ENCODE measurements around the gene ZNF350.
"Not testable (repeated sequence)": the region's sequence is repeated elsewhere in the genome, so short reads cannot be mapped to it uniquely, and the experiment has no call there.

Gene ZNF350

GRCh38 chr19:51986309-51987291, at the start of gene ZNF350:
TSS of gene ZNF350 (minus strand) at chr19:51986840. CDS start at chr19:51974360, 12,480 bp downstream.
- peak; percentile 92 for DNase-seq (ENCODE audit: low spot score)

DNA sequence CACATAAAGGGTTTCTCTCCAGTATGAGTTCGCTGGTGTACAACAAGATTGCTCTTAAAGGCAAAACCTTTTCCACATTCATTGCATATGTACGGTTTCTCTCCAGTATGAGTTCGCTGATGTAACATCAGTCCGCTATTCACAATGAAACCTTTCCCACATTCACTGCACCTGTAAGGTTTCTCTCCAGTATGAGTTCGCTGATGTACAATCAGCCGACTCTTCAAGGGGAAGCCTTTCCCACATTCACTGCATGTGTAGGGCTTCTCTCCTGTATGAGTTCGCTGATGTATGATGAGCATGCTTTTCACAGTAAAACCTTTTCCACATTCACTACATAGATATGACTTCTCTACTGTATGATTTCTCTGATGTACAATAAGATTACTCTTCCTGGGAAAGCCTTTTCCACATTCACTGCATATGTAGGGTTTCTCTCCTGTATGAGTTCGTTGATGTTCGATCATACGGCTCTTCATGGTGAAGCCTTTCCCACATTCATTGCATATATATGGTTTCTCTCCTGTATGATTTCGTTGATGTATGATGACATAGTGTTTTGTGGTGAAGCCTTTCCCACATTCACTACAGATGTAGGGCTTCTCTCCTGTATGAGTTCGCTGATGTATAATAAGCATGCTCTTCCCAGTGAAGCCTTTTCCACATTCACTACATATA, 47.5 kb upstream of the ZNF350 start:
- no peak for DNase-seq (ENCODE audit: low spot score)

GRCh38 chr19:52028780-52029123, 42.1 kb upstream of the ZNF350 start:
- DNase-seq (ENCODE audit: low spot score): no peak

GRCh38 chr19:52028027-52028779, 41.6 kb upstream of the ZNF350 start, which contains the start of gene ZNF614:
TSS of gene ZNF614 (minus strand) at chr19:52028379. CDS start at chr19:52025745, 2,634 bp downstream.
- peak; percentile 96 for DNase-seq (ENCODE audit: low spot score)

DNA sequence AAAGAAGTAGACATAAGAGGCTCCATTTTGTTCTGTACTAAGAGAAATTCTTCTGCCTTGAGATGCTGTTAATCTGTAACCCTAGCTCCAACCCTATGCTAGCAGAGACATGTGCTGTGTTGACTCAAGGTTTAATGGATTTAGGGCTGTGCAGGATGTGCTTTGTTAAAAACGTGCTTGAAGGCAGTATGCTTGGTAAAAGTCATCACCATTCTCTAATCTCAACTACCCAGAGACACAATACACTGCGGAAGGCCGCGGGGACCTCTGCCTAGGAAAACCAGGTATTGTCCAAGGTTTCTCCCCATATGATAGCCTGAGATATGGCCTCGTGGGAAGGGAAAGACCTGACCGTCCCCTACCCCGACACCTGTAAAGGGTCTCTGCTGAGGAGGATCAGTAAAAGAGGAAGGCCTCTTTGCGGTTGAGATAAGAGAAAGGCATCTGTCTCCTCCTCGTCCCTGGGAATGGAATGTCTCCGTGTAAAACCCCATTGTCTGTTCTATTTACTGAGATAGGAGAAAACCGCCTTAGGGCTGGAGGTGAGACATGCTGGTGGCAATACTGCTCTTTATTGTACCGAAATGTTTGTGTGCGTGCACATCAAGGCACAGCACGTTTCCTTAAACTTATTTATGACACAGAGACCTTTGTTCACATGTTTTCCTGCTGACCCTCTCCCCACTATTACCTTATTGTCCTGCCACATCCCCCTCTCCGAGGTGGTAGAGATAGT, 39.8 kb upstream of the ZNF350 start:
- DNase-seq (ENCODE audit: low spot score): not testable (repeated sequence)

DNA sequence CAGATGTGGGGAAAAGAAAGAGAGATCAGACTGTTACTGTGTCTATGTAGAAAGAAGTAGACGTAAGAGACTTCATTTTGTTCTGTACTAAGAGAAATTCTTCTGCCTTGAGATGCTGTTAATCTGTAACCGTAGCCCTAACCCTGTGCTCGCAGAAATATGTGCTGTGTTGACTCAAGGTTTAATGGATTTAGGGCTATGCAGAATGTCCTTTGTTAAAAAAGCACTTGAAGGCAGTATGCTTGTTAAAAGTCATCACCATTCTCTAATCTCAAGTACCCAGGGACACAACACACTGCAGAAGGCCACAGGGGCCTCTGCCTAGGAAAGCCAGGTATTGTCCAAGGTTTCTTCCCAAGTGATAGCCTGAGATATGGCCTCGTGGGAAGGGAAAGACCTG, 37.8 kb upstream of the ZNF350 start:
- not testable (repeated sequence) for DNase-seq (ENCODE audit: low spot score)

GRCh38 chr19:52022193-52022592, 35.6 kb upstream of the ZNF350 start:
- DNase-seq (ENCODE audit: low spot score): no peak

DNA sequence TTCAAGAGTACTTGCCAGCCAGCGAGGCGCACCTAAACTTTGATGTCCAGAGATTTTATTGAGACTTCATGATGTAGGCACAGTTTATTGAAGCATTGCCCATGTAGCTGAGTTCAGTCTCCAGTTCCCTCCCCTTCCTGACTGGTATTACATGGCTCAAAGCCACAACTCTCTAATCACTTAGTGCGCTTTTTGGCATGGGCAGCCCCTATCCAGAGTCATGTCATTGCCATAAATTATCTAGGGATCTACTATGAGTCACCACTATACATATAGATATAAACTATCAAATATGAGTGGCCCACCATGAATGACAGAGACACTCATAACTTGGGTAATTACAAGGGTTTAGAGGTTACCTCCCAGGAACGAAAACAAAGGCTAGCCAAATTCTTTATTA, 33.9 kb upstream of the ZNF350 start:
- DNase-seq (ENCODE audit: low spot score): no peak

GRCh38 chr19:52010674-52011073, 24.0 kb upstream of the ZNF350 start:
- DNase-seq (ENCODE audit: low spot score): no peak

DNA sequence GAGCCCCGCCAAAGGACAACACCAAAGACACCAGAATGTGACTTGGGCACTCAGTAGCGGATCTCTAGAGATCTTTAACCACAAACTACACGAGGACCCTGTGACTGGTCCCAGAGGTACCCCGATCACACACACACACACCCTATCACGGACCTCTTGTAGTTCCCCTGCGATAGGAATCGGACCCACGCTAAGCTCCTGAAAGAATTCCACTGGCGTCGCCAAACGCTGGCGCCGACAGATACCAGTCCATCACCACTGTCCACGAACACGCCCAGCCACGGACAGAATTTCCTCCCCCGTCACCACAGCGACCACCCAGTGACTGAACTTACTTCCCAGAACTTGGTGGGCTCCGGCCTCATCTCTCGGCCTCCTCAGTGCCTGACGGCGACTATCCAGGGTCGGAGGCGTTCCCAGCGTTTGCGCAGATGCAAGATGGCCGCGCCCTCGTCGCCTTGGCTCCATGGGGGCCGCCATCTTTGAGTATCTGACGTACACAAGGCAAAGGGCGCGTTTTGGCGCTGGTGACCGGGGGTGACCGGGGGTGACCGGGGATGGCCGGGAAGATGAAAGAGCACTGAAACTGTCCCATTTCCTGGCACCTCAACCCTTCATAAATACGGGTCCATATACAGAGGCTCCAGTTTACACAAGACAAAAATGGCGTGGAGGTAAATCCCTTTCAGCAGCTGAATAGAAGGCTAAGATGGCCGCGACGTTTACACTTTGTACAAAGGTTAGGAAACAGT, 21.3 kb upstream of the ZNF350 start, which contains the start of gene ZNF615:
ZNF615 (minus strand) TSS at position 406 of the 752 bp plus-strand sequence. CDS start 4,500 bp downstream, outside the sequence.
- DNase-seq (ENCODE audit: low spot score): peak; percentile 94

DNA sequence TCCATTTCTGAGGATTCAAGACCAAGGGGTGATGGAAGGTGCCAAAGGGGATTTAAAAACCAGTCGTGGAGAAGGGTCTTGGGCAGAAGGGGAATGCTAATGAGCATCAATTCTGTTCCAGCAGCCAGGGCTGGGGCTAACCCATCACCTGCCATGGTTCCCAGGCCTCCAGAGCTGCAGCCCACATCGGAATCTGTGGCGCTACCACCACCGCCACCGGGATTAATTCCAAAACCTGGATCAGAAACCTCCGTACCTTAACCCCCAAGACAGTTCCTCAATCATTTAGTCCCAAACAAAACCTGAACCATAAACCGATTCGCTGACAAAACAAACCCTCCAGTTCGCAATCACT, 20.8 kb upstream of the ZNF350 start:
- DNase-seq (ENCODE audit: low spot score): peak; percentile 48

DNA sequence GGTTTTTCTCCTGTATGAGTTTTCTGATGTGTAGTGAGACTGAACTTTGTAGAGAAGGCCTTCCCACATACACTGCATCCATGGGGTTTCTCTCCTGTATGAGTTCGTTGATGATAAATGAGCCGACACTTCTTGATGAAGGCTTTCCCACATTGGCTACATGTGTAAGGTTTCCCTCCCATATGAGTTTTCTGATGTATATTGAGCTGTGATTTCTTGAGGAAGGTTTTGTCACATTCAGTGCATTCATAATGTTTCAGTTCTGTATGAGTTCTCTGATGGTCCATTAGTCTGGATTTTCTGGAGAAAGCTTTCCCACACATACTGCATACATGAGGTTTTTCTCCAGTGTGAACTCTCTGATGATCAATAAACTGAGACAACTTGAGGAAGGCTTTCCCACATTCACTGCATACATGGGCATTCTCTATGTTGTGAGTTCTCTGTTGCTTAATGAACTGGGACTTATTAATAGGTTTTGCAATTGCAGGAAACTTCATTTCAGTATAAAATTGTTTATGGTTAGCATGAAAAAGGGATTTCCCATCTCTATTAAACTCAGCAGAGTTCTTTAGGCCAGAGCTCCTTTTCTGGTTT, 7.5 kb upstream of the ZNF350 start:
- no peak for DNase-seq (ENCODE audit: low spot score)

GRCh38 chr19:51993422-51993821, 6.8 kb upstream of the ZNF350 start:
- DNase-seq (ENCODE audit: low spot score): no peak

GRCh38 chr19:51983361-51983760, 3.3 kb downstream of the ZNF350 start:
- no peak for DNase-seq (ENCODE audit: low spot score)

DNA sequence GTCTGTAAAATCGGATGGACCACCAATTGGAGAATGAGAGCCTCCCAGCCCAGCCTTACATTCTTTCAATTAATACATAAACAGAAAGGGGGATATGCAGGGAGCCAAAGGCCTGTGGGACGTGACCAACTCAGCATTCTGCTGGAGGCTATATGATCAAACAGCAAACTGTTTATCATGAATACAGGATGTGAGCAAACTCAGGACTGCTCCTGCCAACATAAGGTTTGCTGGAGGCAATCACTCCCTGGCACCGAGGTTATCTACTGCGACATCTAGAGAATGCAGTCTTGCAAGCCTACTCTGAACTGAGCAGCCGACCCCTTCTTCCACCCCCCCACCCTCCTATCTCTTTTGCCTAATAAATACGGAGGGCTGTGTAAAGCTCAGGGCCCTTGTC, 5.7 kb downstream of the ZNF350 start:
- not testable (repeated sequence) for DNase-seq (ENCODE audit: low spot score)

- DNase-seq (ENCODE audit: low spot score): no peak
Observed at GRCh38 chr19:51980116-51980736, 6.4 kb downstream of the ZNF350 start.

GRCh38 chr19:51978882-51979281, 7.8 kb downstream of the ZNF350 start:
- DNase-seq (ENCODE audit: low spot score): no peak

DNA sequence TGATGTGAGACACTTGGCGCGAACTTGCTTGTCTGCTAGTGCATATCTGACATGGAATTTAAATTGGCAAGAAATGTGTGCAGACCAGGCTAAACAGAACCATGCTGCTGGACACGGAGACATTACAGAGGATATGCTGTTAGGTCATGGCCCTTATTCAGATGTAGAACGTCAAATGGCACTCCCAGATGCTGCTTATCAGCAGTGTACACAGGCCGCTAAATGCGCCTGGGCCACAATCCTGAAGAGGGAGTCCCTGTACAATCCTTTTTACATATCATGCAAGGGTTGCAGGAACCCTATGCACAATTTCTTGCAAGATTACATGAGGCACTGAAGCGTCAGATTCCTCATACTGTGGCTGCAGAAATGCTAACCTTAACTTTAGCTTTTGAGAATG, 9.3 kb downstream of the ZNF350 start:
- no peak for DNase-seq (ENCODE audit: low spot score)

GRCh38 chr19:51976852-51977251, 9.8 kb downstream of the ZNF350 start:
- DNase-seq (ENCODE audit: low spot score): no peak

DNA sequence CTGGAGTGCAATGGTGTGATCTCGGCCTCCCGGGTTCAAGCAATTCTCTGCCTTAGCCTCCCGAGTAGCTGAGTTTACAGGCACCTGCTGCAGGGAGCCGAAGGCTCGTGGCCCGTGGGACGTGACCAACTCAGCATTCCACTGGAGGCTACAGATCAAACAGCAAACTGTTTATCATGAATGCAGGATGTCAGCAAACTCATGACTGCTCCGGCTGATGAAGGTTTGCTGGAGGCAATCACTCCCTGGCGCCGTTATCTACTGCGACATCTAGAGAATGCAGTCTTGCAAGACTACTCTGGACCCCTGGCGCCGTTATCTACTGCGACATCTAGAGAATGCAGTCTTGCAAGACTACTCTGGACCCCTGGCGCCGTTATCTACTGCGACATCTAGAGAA, 10.9 kb downstream of the ZNF350 start:
- not testable (repeated sequence) for DNase-seq (ENCODE audit: low spot score)

All from AG20443 (cell line).